Hematopoietic multipotent progenitor cell treated with erythropoietin and hydrocortisone succinate and interleukin-3 and kit ligand, for 17 days (in vitro differentiated cells): ENCODE results near the gene DDX50.
A peak's percentile ranks its signal among the peaks of the same experiment; 100 is the strongest.
"Not testable (repeated sequence)": the region's sequence is repeated elsewhere in the genome, so short reads cannot be mapped to it uniquely, and the experiment has no call there.

ENCODE experiments used
- DNase-seq: peaks from one replicate; pipeline ENCODE4 v3.0.0-alpha.2; 2015; ENCODE audit warnings: low spot score

DDX50 gene

GRCh38 chr10:68901105-68901927 is at the start of gene DDX50:
TSS of gene DDX50 (plus strand) at chr10:68901315. CDS start at chr10:68901385, 70 bp downstream.
- peak; percentile 98 for DNase-seq

- no peak for DNase-seq
Observed at GRCh38 chr10:68856352-68856751, 44.8 kb upstream of the DDX50 start.

GRCh38 chr10:68857005-68857404 is 44.1 kb upstream of the DDX50 start:
- DNase-seq: no peak

GRCh38 chr10:68861253-68861652 is 39.9 kb upstream of the DDX50 start:
- DNase-seq: no peak

GRCh38 chr10:68864611-68865010 is 36.5 kb upstream of the DDX50 start:
- DNase-seq: no peak

- DNase-seq: not testable (repeated sequence)
Observed at GRCh38 chr10:68868173-68868572, 32.9 kb upstream of the DDX50 start.

- DNase-seq: no peak
Observed at GRCh38 chr10:68869623-68870022, 31.5 kb upstream of the DDX50 start.

GRCh38 chr10:68870061-68870460 is 31.1 kb upstream of the DDX50 start:
- DNase-seq: no peak

- DNase-seq: no peak
Observed at GRCh38 chr10:68870545-68871104, 30.5 kb upstream of the DDX50 start.

GRCh38 chr10:68871105-68871711 is 29.9 kb upstream of the DDX50 start:
- DNase-seq: no peak

- DNase-seq: no peak
Observed at GRCh38 chr10:68871731-68872342, 29.3 kb upstream of the DDX50 start.

- no peak for DNase-seq
Observed at GRCh38 chr10:68876246-68877138, 24.6 kb upstream of the DDX50 start.

- DNase-seq: no peak
Observed at GRCh38 chr10:68877482-68878110, 23.5 kb upstream of the DDX50 start.

GRCh38 chr10:68878496-68878895 is 22.6 kb upstream of the DDX50 start:
- DNase-seq: no peak

- no peak for DNase-seq
Observed at GRCh38 chr10:68879628-68880027, 21.5 kb upstream of the DDX50 start.

GRCh38 chr10:68880181-68880580 is 20.9 kb upstream of the DDX50 start:
- no peak for DNase-seq

GRCh38 chr10:68895041-68895440 is 6.1 kb upstream of the DDX50 start:
- no peak for DNase-seq

GRCh38 chr10:68897336-68897741 is 3.8 kb upstream of the DDX50 start:
- DNase-seq: peak; percentile 47

- DNase-seq: no peak
Observed at GRCh38 chr10:68899186-68899745, 1.8 kb upstream of the DDX50 start.

GRCh38 chr10:68900427-68901104 is 549 bp upstream of the DDX50 start:
- DNase-seq: no peak
